Activated naive CD4-positive, alpha-beta T cell treated with anti-CD3 and anti-CD28 coated beads, Interleukin-2, amount 50 U/mL, for 72 hours (primary cell): Measurements from ENCODE around the gene SLC6A18. TPM values are rescaled to one million over a fixed set of nuclear protein-coding genes. Genes with fewer than 3 reads are reported as not detected.

Experiments
- ATAC-seq, 2 donors: fragments of 150-1000 bp; cut with Tn5 transposase; 2 replicates each; pipeline ENCODE4 v1.10.0; 2021; ENCODE audit warnings: mild to moderate bottlenecking in 2 of 2, moderate library complexity in 2 of 2
- DNase-seq, 2 donors: peaks; one replicate each; pipeline ENCODE4 v3.0.0; 2021 to 2022; ENCODE audit warnings: low spot score in 2 of 2
- H3K27ac Mint-ChIP-seq, 2 donors: one replicate each; pipeline ENCODE4 v1.8.0; 2022; ENCODE audit warnings: mild to moderate bottlenecking in 2 of 2, mixed read lengths in 2 of 2
- H3K36me3 Mint-ChIP-seq, 2 donors: one replicate each; pipeline ENCODE4 v1.8.0; 2022; ENCODE audit warnings: mixed read lengths in 2 of 2
- H3K9me3 Mint-ChIP-seq, 2 donors: one replicate each; pipeline ENCODE4 v1.8.0; 2022; ENCODE audit warnings: mixed read lengths in 2 of 2
- total RNA-seq, 2 donors: library from RNA; stranded (reverse); gene quantifications; one replicate each; pipeline ENCODE4 v1.2.3, GENCODE V29; 2022

SLC6A18 gene
- total RNA-seq, 2 donors from 2014 or later = not detected

DNA sequence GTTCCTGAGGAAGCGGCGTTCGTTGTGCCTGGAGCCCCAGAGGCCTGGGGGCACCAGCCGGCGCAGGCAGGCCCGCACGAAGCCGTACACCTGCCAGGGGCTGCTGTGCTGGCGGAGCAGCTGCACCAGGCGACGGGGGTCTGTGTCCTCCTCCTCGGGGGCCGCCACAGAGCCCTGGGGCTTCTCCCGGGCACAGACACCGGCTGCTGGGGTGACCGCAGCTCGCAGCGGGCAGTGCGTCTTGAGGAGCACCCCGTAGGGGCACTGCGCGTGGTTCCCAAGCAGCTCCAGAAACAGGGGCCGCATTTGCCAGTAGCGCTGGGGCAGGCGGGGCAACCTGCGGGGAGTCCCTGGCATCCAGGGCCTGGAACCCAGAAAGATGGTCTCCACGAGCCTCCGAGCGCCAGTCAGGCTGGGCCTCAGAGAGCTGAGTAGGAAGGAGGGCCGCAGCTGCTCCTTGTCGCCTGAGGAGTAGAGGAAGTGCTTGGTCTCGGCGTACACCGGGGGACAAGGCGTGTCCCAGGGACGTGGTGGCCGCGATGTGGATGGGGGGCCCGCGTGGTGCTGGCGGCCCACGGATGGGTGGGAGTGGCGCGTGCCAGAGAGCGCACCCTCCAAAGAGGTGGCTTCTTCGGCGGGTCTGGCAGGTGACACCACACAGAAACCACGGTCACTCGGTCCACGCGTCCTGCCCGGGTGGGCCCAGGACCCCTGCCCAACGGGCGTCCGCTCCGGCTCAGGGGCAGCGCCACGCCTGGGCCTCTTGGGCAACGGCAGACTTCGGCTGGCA lies 68.4 kb downstream of the SLC6A18 start:
- peak in 1 of 2 donors; percentile 54 for DNase-seq
- H3K27ac Mint-ChIP-seq = no peak overlapping the region
- peaks cover 1 to 3% of the 10 kb centered on the region in 2 donors for H3K36me3 Mint-ChIP-seq
- no peaks in the 10 kb centered on the region for H3K9me3 Mint-ChIP-seq
- ATAC-seq = no peak

DNA sequence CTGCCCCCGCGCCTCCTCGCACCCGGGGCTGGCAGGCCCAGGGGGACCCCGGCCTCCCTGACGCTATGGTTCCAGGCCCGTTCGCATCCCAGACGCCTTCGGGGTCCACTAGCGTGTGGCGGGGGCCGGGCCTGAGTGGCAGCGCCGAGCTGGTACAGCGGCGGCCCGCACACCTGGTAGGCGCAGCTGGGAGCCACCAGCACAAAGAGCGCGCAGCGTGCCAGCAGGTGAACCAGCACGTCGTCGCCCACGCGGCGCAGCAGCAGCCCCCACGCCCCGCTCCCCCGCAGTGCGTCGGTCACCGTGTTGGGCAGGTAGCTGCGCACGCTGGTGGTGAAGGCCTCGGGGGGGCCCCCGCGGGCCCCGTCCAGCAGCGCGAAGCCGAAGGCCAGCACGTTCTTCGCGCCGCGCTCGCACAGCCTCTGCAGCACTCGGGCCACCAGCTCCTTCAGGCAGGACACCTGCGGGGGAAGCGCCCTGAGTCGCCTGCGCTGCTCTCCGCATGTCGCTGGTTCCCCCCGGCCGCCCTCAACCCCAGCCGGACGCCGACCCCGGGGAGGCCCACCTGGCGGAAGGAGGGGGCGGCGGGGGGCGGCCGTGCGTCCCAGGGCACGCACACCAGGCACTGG lies 69.1 kb downstream of the SLC6A18 start:
- peak; percentile 29 to 37 for ATAC-seq
- H3K27ac Mint-ChIP-seq = no peak overlapping the region
- DNase-seq = peak in 1 of 2 donors; percentile 51
- H3K9me3 Mint-ChIP-seq = no peaks in the 10 kb centered on the region
- no peaks in the 10 kb centered on the region for H3K36me3 Mint-ChIP-seq

DNA sequence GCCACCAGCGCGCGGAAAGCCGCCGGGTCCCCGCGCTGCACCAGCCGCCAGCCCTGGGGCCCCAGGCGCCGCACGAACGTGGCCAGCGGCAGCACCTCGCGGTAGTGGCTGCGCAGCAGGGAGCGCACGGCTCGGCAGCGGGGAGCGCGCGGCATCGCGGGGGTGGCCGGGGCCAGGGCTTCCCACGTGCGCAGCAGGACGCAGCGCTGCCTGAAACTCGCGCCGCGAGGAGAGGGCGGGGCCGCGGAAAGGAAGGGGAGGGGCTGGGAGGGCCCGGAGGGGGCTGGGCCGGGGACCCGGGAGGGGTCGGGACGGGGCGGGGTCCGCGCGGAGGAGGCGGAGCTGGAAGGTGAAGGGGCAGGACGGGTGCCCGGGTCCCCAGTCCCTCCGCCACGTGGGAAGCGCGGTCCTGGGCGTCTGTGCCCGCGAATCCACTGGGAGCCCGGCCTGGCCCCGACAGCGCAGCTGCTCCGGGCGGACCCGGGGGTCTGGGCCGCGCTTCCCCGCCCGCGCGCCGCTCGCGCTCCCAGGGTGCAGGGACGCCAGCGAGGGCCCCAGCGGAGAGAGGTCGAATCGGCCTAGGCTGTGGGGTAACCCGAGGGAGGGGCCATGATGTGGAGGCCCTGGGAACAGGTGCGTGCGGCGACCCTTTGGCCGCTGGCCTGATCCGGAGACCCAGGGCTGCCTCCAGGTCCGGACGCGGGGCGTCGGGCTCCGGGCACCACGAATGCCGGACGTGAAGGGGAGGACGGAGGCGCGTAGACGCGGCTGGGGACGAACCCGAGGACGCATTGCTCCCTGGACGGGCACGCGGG lies 69.9 kb downstream of the SLC6A18 start, which contains the start of gene TERT:
Gene TERT, minus strand, starts transcription at position 234 of the 815 bp plus-strand sequence. Its CDS starts 79 bp downstream, at position 155.
- Mint-ChIP-seq H3K27ac (no peak within 1 kb of the TSS), H3K36me3 (no peaks in the 10 kb centered on the region), H3K9me3 (no peaks in the 10 kb centered on the region)
- ATAC-seq (peak; percentile 86 to 91), DNase-seq (peak; percentile 65 to 78)

DNA sequence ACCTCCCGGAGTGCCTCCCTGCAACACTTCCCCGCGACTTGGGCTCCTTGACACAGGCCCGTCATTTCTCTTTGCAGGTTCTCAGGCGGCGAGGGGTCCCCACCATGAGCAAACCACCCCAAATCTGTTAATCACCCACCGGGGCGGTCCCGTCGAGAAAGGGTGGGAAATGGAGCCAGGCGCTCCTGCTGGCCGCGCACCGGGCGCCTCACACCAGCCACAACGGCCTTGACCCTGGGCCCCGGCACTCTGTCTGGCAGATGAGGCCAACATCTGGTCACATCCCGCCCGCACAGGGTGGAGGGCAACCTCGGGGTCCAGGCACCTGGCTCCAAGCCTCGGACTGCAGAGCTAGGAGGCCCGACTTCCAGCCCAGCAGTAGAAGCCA lies 70.5 kb downstream of the SLC6A18 start:
- no peak overlapping the region for H3K27ac Mint-ChIP-seq
- no peaks in the 10 kb centered on the region for H3K9me3 Mint-ChIP-seq
- DNase-seq (peak in 1 of 2 donors; percentile 48), ATAC-seq (no peak)
- H3K36me3 Mint-ChIP-seq = no peaks in the 10 kb centered on the region

Other genes starting within 250 kb of the SLC6A18 start
- 10 to 100 TPM in 1 of 2 donors, 1 to 10 TPM in 1; 1.8 to 14.6 TPM for gene NKD2, start 216.6 kb upstream of the SLC6A18 start, total RNA-seq
- gene SLC12A7, start 113.3 kb upstream of the SLC6A18 start, total RNA-seq = 10 to 100 TPM; 19.5 to 74.7 TPM
- not detected for gene SLC6A19, start 23.8 kb upstream of the SLC6A18 start, total RNA-seq
- 10 to 100 TPM in 1 of 2 donors, 1 to 10 TPM in 1; 3.5 to 16.6 TPM for gene TERT, start 69.7 kb downstream of the SLC6A18 start, total RNA-seq
- gene CLPTM1L, start 119.7 kb downstream of the SLC6A18 start, total RNA-seq = 10 to 100 TPM; 44.8 to 67.9 TPM
- not detected for gene SLC6A3, start 220.1 kb downstream of the SLC6A18 start, total RNA-seq